NCI-H2107 (cell line): Measurements from ENCODE around the gene NUDCD2.
"Not testable (repeated sequence)": the region's sequence is repeated elsewhere in the genome, so short reads cannot be mapped to it uniquely, and the experiment has no call there.

ENCODE experiments used
- DNase-seq: peaks from one replicate; lab custom pipeline; 2025; lab: John Stamatoyannopoulos, UW

NUDCD2 gene

GRCh38 chr5:163467682-163468081 lies 7.8 kb upstream of the NUDCD2 start:
- no peak for DNase-seq

- no peak for DNase-seq
Measured at GRCh38 chr5:163463063-163463435, 3.1 kb upstream of the NUDCD2 start.

- DNase-seq = no peak
Measured at GRCh38 chr5:163460562-163461171, 765 bp upstream of the NUDCD2 start, which contains the start of gene HMMR. Gene HMMR (plus strand): TSS chr5:163460632. CDS start chr5:163460693, 61 bp downstream.

- no peak for DNase-seq
Measured at GRCh38 chr5:163459462-163459818, 462 bp downstream of the NUDCD2 start.

GRCh38 chr5:163458778-163459385 lies 1.0 kb downstream of the NUDCD2 start:
- no peak for DNase-seq

- DNase-seq = no peak
Measured at GRCh38 chr5:163456840-163457239, 3.1 kb downstream of the NUDCD2 start.

- DNase-seq = no peak
Measured at GRCh38 chr5:163456029-163456589, 3.8 kb downstream of the NUDCD2 start.

- DNase-seq = not testable (repeated sequence)
Measured at GRCh38 chr5:163455406-163455805, 4.5 kb downstream of the NUDCD2 start.

GRCh38 chr5:163453705-163454104 lies 6.2 kb downstream of the NUDCD2 start:
- no peak for DNase-seq

- DNase-seq = no peak
Measured at GRCh38 chr5:163451489-163451888, 8.4 kb downstream of the NUDCD2 start.

GRCh38 chr5:163448491-163448890 lies 11.4 kb downstream of the NUDCD2 start:
- no peak for DNase-seq

- no peak for DNase-seq
Measured at GRCh38 chr5:163447875-163448274, 12.0 kb downstream of the NUDCD2 start.

- DNase-seq = no peak
Measured at GRCh38 chr5:163447191-163447590, 12.7 kb downstream of the NUDCD2 start.

- no peak for DNase-seq
Measured at GRCh38 chr5:163445345-163445744, 14.6 kb downstream of the NUDCD2 start.

GRCh38 chr5:163444526-163444925 lies 15.4 kb downstream of the NUDCD2 start:
- DNase-seq = no peak

- no peak for DNase-seq
Measured at GRCh38 chr5:163440954-163441353, 18.9 kb downstream of the NUDCD2 start.

GRCh38 chr5:163439092-163439425 lies 20.8 kb downstream of the NUDCD2 start:
- DNase-seq = no peak

- DNase-seq = peak; percentile 83
Measured at GRCh38 chr5:163437309-163438182, 22.4 kb downstream of the NUDCD2 start, which contains the start of gene CCNG1. Gene CCNG1 (plus strand): TSS chr5:163437595. CDS start chr5:163439257, 1,662 bp downstream.

GRCh38 chr5:163437011-163437308 lies 22.9 kb downstream of the NUDCD2 start:
- no peak for DNase-seq

- DNase-seq = no peak
Measured at GRCh38 chr5:163436515-163436914, 23.4 kb downstream of the NUDCD2 start.

- no peak for DNase-seq
Measured at GRCh38 chr5:163434401-163434866, 25.5 kb downstream of the NUDCD2 start.

- no peak for DNase-seq
Measured at GRCh38 chr5:163433271-163433670, 26.6 kb downstream of the NUDCD2 start.

GRCh38 chr5:163432544-163432943 lies 27.4 kb downstream of the NUDCD2 start:
- DNase-seq = no peak
